Measurements from ENCODE around the gene PUS3.

DNA sequence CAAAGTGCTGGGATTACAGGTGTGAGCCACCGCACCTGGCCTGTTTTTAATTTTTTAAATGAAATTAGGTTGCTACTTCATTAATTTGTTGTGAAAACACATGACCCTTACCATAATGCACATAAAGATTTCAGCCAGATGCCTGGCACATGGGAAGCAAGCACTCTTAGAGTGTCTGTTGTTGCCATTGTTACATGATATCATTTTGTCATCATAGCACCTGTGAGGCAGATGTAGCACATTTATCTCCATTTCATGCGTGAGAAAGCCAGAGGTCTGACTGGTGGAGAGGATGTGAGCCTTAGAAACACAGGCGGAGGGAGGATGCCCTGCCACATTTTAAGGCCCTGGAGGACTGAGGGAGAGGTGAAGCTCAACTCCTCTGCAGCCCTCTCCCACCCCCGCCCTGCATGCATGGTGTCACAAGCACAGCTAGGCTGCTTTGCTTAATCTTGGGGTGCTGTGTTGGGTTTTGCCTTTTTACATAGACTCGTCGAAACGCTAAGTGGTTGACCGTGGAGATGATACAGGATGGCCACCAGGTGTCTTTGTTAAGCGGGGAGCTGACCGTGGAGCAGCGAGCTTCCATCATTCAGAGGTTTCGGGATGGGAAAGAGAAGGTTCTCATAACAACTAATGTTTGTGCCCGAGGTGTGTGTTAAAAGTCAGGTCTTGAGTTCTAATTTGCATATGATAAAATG is 15.3 kb upstream of the PUS3 start:
- TF ChIP-seq, protein P1, sequence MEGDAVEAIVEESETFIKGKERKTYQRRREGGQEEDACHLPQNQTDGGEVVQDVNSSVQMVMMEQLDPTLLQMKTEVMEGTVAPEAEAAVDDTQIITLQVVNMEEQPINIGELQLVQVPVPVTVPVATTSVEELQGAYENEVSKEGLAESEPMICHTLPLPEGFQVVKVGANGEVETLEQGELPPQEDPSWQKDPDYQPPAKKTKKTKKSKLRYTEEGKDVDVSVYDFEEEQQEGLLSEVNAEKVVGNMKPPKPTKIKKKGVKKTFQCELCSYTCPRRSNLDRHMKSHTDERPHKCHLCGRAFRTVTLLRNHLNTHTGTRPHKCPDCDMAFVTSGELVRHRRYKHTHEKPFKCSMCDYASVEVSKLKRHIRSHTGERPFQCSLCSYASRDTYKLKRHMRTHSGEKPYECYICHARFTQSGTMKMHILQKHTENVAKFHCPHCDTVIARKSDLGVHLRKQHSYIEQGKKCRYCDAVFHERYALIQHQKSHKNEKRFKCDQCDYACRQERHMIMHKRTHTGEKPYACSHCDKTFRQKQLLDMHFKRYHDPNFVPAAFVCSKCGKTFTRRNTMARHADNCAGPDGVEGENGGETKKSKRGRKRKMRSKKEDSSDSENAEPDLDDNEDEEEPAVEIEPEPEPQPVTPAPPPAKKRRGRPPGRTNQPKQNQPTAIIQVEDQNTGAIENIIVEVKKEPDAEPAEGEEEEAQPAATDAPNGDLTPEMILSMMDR (IDR thresholded peaks at IDR 0.05): no peak
- TF ChIP-seq POLR2AphosphoS5 (IDR thresholded peaks at IDR 0.05) (no peak), POLR2A (IDR thresholded peaks at IDR 0.05; ENCODE audit: low read depth) (no peak), EP300 (IDR thresholded peaks at IDR 0.05) (no peak)

Data from esophagus muscularis mucosa (tissue), 4 donors.